D721Med (cell line): ENCODE data around the gene FLRT3.

ENCODE experiments used
- DNase-seq: peaks from one replicate; pipeline ENCODE4 v3.0.0; 2011; ENCODE audit warnings: low spot score; ENCODE audit not compliant: insufficient read length
- FAIRE-seq: peaks from 2 replicates; lab custom pipeline; 2011; peaks lifted over from hg19 to GRCh38; lab: Jason Lieb, UNC
- TF ChIP-seq, protein P1 (sequence below): IDR thresholded peaks from 2 replicates; pipeline ENCODE4 v1.5.1; 2012; ENCODE audit warnings: mild to moderate bottlenecking, control low read depth; ENCODE audit not compliant: insufficient read depth; ENCODE audit errors: missing control alignments

FLRT3 gene

GRCh38 chr20:14331646-14332045 lies 5.8 kb downstream of the FLRT3 start:
- DNase-seq (no peak), FAIRE-seq (no peak)
- TF ChIP-seq, protein P1, sequence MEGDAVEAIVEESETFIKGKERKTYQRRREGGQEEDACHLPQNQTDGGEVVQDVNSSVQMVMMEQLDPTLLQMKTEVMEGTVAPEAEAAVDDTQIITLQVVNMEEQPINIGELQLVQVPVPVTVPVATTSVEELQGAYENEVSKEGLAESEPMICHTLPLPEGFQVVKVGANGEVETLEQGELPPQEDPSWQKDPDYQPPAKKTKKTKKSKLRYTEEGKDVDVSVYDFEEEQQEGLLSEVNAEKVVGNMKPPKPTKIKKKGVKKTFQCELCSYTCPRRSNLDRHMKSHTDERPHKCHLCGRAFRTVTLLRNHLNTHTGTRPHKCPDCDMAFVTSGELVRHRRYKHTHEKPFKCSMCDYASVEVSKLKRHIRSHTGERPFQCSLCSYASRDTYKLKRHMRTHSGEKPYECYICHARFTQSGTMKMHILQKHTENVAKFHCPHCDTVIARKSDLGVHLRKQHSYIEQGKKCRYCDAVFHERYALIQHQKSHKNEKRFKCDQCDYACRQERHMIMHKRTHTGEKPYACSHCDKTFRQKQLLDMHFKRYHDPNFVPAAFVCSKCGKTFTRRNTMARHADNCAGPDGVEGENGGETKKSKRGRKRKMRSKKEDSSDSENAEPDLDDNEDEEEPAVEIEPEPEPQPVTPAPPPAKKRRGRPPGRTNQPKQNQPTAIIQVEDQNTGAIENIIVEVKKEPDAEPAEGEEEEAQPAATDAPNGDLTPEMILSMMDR, result no peak

- FAIRE-seq, result no peak
- TF ChIP-seq, protein P1, result no peak
- no peak for DNase-seq
Observed at GRCh38 chr20:14319704-14320103, 17.7 kb downstream of the FLRT3 start.

DNA sequence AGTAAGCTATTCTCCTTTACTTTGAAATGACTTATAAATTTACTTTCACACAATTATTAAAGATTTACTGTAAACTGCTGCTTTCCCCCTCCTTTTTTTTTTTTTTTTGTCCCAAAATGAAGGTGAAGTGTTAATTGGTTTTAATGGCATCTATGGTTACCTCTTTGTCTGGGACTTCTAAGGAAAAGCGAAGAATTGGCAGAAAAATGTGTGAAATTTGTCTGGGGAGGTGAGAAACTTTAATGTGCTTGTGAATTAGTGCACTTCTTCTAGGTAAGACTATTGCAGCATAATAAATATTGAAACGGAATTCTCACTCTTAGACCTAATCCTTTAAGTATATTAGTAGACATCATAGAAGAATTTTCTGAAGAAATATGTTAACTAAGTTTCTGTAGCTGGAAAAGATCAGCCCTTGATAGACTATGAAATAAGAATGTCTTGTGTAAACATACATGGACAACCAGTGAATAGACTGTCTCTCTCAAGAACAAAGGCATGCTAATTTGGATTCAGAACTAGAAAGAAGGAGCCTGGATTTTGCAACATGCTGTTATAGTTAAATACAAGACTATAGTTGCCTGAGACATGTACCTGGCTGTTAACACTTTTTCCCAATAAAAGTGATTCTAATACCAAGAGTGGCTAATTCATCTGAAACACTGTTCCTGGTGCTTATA lies 23.9 kb downstream of the FLRT3 start:
- FAIRE-seq, result no peak
- DNase-seq, result no peak
- TF ChIP-seq, protein P1, result no peak

DNA sequence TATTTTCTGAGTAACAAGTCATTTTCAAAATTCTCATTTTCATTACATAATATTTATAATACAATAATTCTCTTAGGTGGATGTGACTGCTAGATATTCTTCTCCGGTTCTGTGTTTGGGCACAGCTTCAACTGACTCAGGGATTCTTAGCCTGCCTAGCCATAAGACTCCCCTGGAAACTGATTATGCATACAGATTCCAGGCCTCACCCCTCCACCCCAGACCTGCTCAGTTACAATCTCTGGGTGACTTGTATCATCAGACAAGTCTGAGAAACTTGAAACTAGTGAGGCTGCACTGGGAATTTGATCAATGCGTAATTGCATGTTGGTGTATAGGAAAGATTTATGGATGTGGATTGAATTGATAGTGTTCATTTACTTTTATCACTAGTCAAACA lies 25.4 kb downstream of the FLRT3 start:
- TF ChIP-seq, protein P1, result no peak
- DNase-seq (no peak), FAIRE-seq (no peak)

DNA sequence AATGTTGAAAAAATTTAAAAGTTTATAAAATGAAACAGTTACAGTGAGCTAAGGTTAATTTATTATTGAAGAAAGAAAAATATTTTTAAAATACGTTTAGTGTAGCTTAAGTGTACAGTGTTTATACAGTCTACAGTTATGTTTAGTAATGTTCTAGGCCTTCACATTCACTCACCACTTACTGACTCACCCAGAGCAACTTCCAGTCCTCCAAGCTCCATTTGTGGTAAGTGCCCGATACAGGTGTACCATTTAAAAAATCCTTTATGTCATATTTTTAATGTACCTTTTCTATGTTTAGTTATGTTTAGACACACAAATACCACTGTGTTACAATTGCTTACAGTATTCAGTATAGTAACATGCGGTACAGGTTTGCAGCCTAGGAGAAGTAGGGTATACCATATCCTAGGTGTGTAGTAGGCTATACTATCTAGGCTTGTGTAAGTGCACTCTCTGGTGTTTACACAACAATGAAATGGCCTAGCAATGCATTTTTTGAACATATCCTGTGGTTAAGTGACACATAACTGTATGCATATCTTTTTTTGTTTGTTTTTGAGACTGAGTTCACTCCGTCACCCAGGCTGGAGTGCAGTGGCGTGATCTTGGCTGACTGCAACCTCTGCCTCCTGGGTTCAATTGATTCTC lies 26.3 kb downstream of the FLRT3 start:
- DNase-seq (no peak), FAIRE-seq (no peak)
- TF ChIP-seq, protein P1, result no peak

DNA sequence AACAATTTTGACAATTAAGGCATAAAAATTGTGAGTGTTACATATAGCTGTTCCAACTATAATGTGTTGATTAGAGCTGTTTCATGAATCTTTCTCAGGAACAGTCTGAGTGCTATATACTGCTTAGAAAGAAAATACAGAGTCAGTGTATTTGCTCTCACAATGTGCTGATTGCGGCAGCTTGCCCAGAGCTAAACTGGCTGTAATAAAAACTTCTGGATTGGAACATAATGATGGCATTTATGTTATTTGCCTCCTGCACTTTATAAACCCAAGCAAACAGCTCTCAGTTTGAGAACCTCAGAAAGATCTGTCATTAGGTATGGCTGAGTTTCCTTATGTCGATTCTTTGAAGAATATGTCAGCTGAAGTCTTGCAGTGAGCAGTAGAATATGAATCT lies 29.5 kb downstream of the FLRT3 start:
- DNase-seq, result no peak
- FAIRE-seq, result no peak
- TF ChIP-seq, protein P1, result no peak

DNA sequence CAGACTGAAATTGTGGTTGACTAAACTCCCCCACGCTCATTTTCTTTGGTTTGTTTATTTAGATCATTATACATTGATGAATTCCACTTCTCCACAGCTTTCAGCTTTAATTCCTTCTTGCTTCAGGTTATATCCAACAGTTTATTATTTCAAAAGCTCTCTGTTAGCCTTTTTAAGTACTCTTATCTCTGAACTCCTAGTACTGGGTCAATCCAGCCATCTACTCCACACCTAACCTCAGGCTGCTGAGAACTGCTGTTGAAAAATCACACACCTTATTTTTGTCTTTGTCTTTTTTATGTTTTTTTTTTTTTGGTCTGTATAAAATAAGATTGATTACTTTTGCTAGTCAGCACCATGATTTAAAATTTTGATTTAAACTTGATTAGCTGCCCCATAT lies 32.9 kb downstream of the FLRT3 start:
- TF ChIP-seq, protein P1, result no peak
- FAIRE-seq (no peak), DNase-seq (no peak)
